ENCODE data around the gene IGSF3. TPM values are rescaled to one million over a fixed set of nuclear protein-coding genes. Genes with fewer than 3 reads are reported as not detected.
A peak's percentile ranks its signal among the peaks of the same experiment; 100 is the strongest.

The IGSF3 gene
- total and polyA plus RNA-seq, 2 donors (not counting 1 experiment from before 2014, with no cell fraction given) = under 0.01 to 0.02 TPM

- Histone ChIP-seq H3K4me1 (ENCODE audit: control insufficient read depth, extremely low read depth, insufficient read depth, low read length) (no peaks in the 10 kb centered on the region), H3K79me2 (ENCODE audit: control insufficient read depth, insufficient read depth, low read length) (no peaks in the 10 kb centered on the region), H3K4me3 (replicated peaks in 1 of 4; ENCODE audit: control extremely low read depth in 1 of 4, insufficient read depth in 1 of 4, low read depth in 3 of 4, low read length in 4 of 4) (no peak overlapping the region), H2AFZ (ENCODE audit: low read length) (no peak overlapping the region), H3K27ac (ENCODE audit: insufficient read depth, low read length) (no peak overlapping the region), H3K4me2 (ENCODE audit: extremely low read depth, insufficient read depth, low read length) (no peak overlapping the region), H3K36me3 (ENCODE audit: control insufficient read depth, insufficient read depth, low read length) (no peaks in the 10 kb centered on the region), H4K20me1 (ENCODE audit: control insufficient read depth, extremely low read depth, insufficient read depth, low read length) (no peaks in the 10 kb centered on the region), H3K9ac (ENCODE audit: insufficient read depth, low read length) (no peak overlapping the region), H3K27me3 (ENCODE audit: control insufficient read depth, insufficient read depth, low read length) (peaks cover 4% of the 10 kb centered on the region), H3K9me3 (ENCODE audit: control insufficient read depth, insufficient read depth, low read depth, low read length) (no peaks in the 10 kb centered on the region)
- no peak for DNase-seq (ENCODE audit: low read depth in 2 of 2)
- no peak for TF ChIP-seq EZH2 (IDR thresholded peaks at IDR 0.05; ENCODE audit: low read length, missing control alignments)
- no peak for TF ChIP-seq CTCF (conservative IDR thresholded peaks at IDR 0.05 in 1 of 2, IDR thresholded peaks at IDR 0.05 in 1 of 2; ENCODE audit: low read depth in 1 of 2, low read length in 2 of 2)
Observed at GRCh38 chr1:116578581-116578980, 89.0 kb downstream of the IGSF3 start.

- TF ChIP-seq CTCF (conservative IDR thresholded peaks at IDR 0.05 in 1 of 2, IDR thresholded peaks at IDR 0.05 in 1 of 2; ENCODE audit: low read depth in 1 of 2, low read length in 2 of 2) = no peak
- no peak for TF ChIP-seq EZH2 (IDR thresholded peaks at IDR 0.05; ENCODE audit: low read length, missing control alignments)
- no peaks in the 10 kb centered on the region for H3K79me2 ChIP-seq (ENCODE audit: control insufficient read depth, insufficient read depth, low read length)
- no peaks in the 10 kb centered on the region for H4K20me1 ChIP-seq (ENCODE audit: control insufficient read depth, extremely low read depth, insufficient read depth, low read length)
- H3K27ac ChIP-seq (ENCODE audit: insufficient read depth, low read length) = no peak overlapping the region
- H3K9me3 ChIP-seq (ENCODE audit: control insufficient read depth, insufficient read depth, low read depth, low read length) = no peaks in the 10 kb centered on the region
- no peak overlapping the region for H3K4me2 ChIP-seq (ENCODE audit: extremely low read depth, insufficient read depth, low read length)
- H3K36me3 ChIP-seq (ENCODE audit: control insufficient read depth, insufficient read depth, low read length) = no peaks in the 10 kb centered on the region
- H3K4me1 ChIP-seq (ENCODE audit: control insufficient read depth, extremely low read depth, insufficient read depth, low read length) = no peaks in the 10 kb centered on the region
- DNase-seq (ENCODE audit: low read depth in 2 of 2) = no peak
- peaks cover 4% of the 10 kb centered on the region for H3K27me3 ChIP-seq (ENCODE audit: control insufficient read depth, insufficient read depth, low read length)
- no peak overlapping the region for H3K9ac ChIP-seq (ENCODE audit: insufficient read depth, low read length)
- no peak overlapping the region for H3K4me3 ChIP-seq (replicated peaks in 1 of 4; ENCODE audit: control extremely low read depth in 1 of 4, insufficient read depth in 1 of 4, low read depth in 3 of 4, low read length in 4 of 4)
- H2AFZ ChIP-seq (ENCODE audit: low read length) = no peak overlapping the region
Observed at GRCh38 chr1:116577759-116578314, 89.7 kb downstream of the IGSF3 start.

GRCh38 chr1:116574581-116575291 is 92.8 kb downstream of the IGSF3 start:
- H3K4me3 ChIP-seq (replicated peaks in 1 of 4; ENCODE audit: control extremely low read depth in 1 of 4, insufficient read depth in 1 of 4, low read depth in 3 of 4, low read length in 4 of 4) = no peak overlapping the region
- peak; percentile 56 to 73 for DNase-seq (ENCODE audit: low read depth in 2 of 2)
- H3K27me3 ChIP-seq (ENCODE audit: control insufficient read depth, insufficient read depth, low read length) = peaks cover 7% of the 10 kb centered on the region
- H3K4me2 ChIP-seq (ENCODE audit: extremely low read depth, insufficient read depth, low read length) = no peak overlapping the region
- no peaks in the 10 kb centered on the region for H3K36me3 ChIP-seq (ENCODE audit: control insufficient read depth, insufficient read depth, low read length)
- no peak overlapping the region for H3K9ac ChIP-seq (ENCODE audit: insufficient read depth, low read length)
- H3K27ac ChIP-seq (ENCODE audit: insufficient read depth, low read length) = no peak overlapping the region
- H3K9me3 ChIP-seq (ENCODE audit: control insufficient read depth, insufficient read depth, low read depth, low read length) = no peaks in the 10 kb centered on the region
- H4K20me1 ChIP-seq (ENCODE audit: control insufficient read depth, extremely low read depth, insufficient read depth, low read length) = no peaks in the 10 kb centered on the region
- H3K4me1 ChIP-seq (ENCODE audit: control insufficient read depth, extremely low read depth, insufficient read depth, low read length) = peaks cover 3% of the 10 kb centered on the region
- H2AFZ ChIP-seq (ENCODE audit: low read length) = no peak overlapping the region
- TF ChIP-seq CTCF (conservative IDR thresholded peaks at IDR 0.05 in 1 of 2, IDR thresholded peaks at IDR 0.05 in 1 of 2; ENCODE audit: low read depth in 1 of 2, low read length in 2 of 2) = peak; percentile 92 to 94
- no peak for TF ChIP-seq EZH2 (IDR thresholded peaks at IDR 0.05; ENCODE audit: low read length, missing control alignments)
- H3K79me2 ChIP-seq (ENCODE audit: control insufficient read depth, insufficient read depth, low read length) = no peaks in the 10 kb centered on the region
